Upper lobe of left lung (tissue), 4 donors: Measurements from ENCODE around the gene SSR3.

ENCODE experiments used
- CTCF ChIP-seq, 6 experiments: fragments of 450-650 bp in 4 of 6; fragments of 200-600 bp in 2 of 6; sonication (generic) in 2 of 6; IDR thresholded peaks; one replicate each; pipeline ENCODE4 v1.5.1; 2016 to 2019; ENCODE audit warnings: antibody characterized with exemption in 6 of 6
- POLR2A ChIP-seq, 4 donors: fragments of 450-650 bp; IDR thresholded peaks; one replicate each; pipeline ENCODE4 v1.5.1; 2016 to 2017; ENCODE audit warnings: antibody characterized with exemption in 4 of 4, mild to moderate bottlenecking in 2 of 4
- POLR2AphosphoS5 ChIP-seq, 2 donors: sonication (generic); formaldehyde crosslinking; IDR thresholded peaks; one replicate each; pipeline ENCODE4 v1.5.1; 2017; ENCODE audit warnings: antibody characterized with exemption in 2 of 2

DNA sequence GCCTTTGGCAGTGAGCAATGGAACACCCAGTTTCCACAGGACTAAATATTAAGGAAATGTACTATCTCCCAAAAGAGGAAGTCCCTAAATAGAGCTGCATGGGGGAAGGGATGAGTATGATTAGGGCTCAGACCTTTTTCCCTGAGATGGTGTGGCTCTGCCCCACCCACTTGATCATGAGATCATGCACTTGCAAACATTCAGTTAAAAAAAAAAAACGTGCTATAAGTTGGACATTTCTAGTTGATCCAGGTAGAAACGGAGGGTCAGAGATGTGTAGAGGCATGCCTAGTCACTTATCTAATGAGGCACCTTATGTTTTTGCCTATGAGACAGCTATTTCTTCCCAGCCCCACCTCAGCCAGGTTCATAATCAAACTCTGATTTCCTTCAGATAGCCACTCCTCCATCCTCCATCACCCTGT lies 24.5 kb upstream of the SSR3 start:
- TF ChIP-seq POLR2AphosphoS5 (IDR thresholded peaks at IDR 0.05) (no peak), POLR2A (IDR thresholded peaks at IDR 0.05) (no peak), CTCF (IDR thresholded peaks at IDR 0.05) (no peak)
